DOHH2 (cell line): ENCODE measurements around the gene AGAP3.

Experiments used
- H3F3A ChIP-seq: fragments of 200-600 bp; sonication (generic), shearing (Covaris generic); 2 replicates; pipeline ENCODE4 v1.6.0; 2016; ENCODE audit warnings: antibody characterized with exemption, mild to moderate bottlenecking; ENCODE audit not compliant: control insufficient read depth, insufficient read depth
- H3K27ac ChIP-seq: fragments of 200-600 bp; sonication (generic); 2 replicates; pipeline ENCODE4 v1.5.1; 2014; ENCODE audit warnings: low read depth, mild to moderate bottlenecking, low read length, moderate library complexity
- H3K27me3 ChIP-seq: fragments of 200-600 bp; sonication (generic); 2 replicates; pipeline ENCODE4 v1.6.1; 2014; ENCODE audit warnings: mild to moderate bottlenecking, low read length, mixed read lengths; ENCODE audit not compliant: control insufficient read depth
- H3K36me3 ChIP-seq: fragments of 200-600 bp; sonication (generic); 2 replicates; pipeline ENCODE4 v1.6.1; 2014; ENCODE audit warnings: mild to moderate bottlenecking, low read length, moderate library complexity, mixed read lengths; ENCODE audit not compliant: control insufficient read depth
- H3K4me1 ChIP-seq: fragments of 200-600 bp; sonication (generic); 2 replicates; pipeline ENCODE4 v1.6.1; 2014; ENCODE audit warnings: mild to moderate bottlenecking, low read length, mixed read lengths; ENCODE audit not compliant: control insufficient read depth
- H3K4me2 ChIP-seq: fragments of 200-600 bp; sonication (generic); 2 replicates; pipeline ENCODE4 v1.6.0; 2014; ENCODE audit warnings: mild to moderate bottlenecking, low read length, moderate library complexity
- H3K4me3 ChIP-seq: fragments of 200-600 bp; sonication (generic); 2 replicates; pipeline ENCODE4 v1.5.1; 2014; ENCODE audit warnings: mild to moderate bottlenecking, low read length, mixed read lengths
- H3K79me2 ChIP-seq: fragments of 200-600 bp; sonication (generic); 2 replicates; pipeline ENCODE4 v1.6.1; 2014; ENCODE audit warnings: mild to moderate bottlenecking, low read length, mixed read lengths; ENCODE audit not compliant: control insufficient read depth
- H3K9me2 ChIP-seq: fragments of 200-600 bp; sonication (generic); replicated peaks from 2 replicates; pipeline ENCODE4 v1.6.1; 2014; ENCODE audit warnings: mild to moderate bottlenecking, low read length, mixed read lengths; ENCODE audit not compliant: control insufficient read depth
- H3K9me3 ChIP-seq: fragments of 200-600 bp; sonication (generic); 2 replicates; pipeline ENCODE4 v1.6.1; 2014; ENCODE audit warnings: antibody characterized with exemption, low read length, mixed read lengths; ENCODE audit not compliant: control insufficient read depth, insufficient read depth
- H4K20me1 ChIP-seq: fragments of 200-600 bp; sonication (generic); 2 replicates; pipeline ENCODE4 v1.6.0; 2014; ENCODE audit warnings: low read depth, mild to moderate bottlenecking, antibody characterized with exemption, low read length, moderate library complexity; ENCODE audit not compliant: control insufficient read depth, insufficient read depth
- CTCF ChIP-seq: fragments of 200-600 bp; sonication (generic); IDR thresholded peaks from one replicate; pipeline ENCODE4 v1.5.1; 2014; ENCODE audit warnings: antibody characterized with exemption, mild to moderate bottlenecking, low read depth, low read length; ENCODE audit not compliant: poor library complexity, severe bottlenecking
- EZH2phosphoT487 ChIP-seq: fragments of 200-600 bp; sonication (generic); IDR thresholded peaks from 2 replicates; pipeline ENCODE4 v1.6.1; 2017; ENCODE audit warnings: borderline replicate concordance, mild to moderate bottlenecking, antibody characterized with exemption, low read length, moderate library complexity, mixed read lengths

AGAP3 gene

GRCh38 chr7:151063212-151063561, 23.1 kb upstream of the AGAP3 start:
- no peak overlapping the region for H3K4me2 ChIP-seq
- H3K27me3 ChIP-seq, result no peaks in the 10 kb centered on the region
- no peaks in the 10 kb centered on the region for H3K9me3 ChIP-seq
- peaks cover 22% of the 10 kb centered on the region for H3K4me1 ChIP-seq
- H3K36me3 ChIP-seq, result peaks cover 61% of the 10 kb centered on the region
- TF ChIP-seq EZH2phosphoT487, result no peak
- no peak for TF ChIP-seq CTCF
- no peak overlapping the region for H3K27ac ChIP-seq
- H3F3A ChIP-seq, result peaks cover 7% of the 10 kb centered on the region
- no peak overlapping the region for H3K4me3 ChIP-seq
- peaks cover 30% of the 10 kb centered on the region for H3K79me2 ChIP-seq
- H4K20me1 ChIP-seq, result peaks cover 7% of the 10 kb centered on the region; the same call in 1 of the 2 replicates
- no peaks in the 10 kb centered on the region for H3K9me2 ChIP-seq

GRCh38 chr7:151064454-151064853, 21.8 kb upstream of the AGAP3 start:
- no peak overlapping the region for H3K4me3 ChIP-seq
- H4K20me1 ChIP-seq, result peaks cover 7% of the 10 kb centered on the region; the same call in 1 of the 2 replicates
- peaks cover 12% of the 10 kb centered on the region for H3K4me1 ChIP-seq
- peaks cover 30% of the 10 kb centered on the region for H3K79me2 ChIP-seq
- H3K9me3 ChIP-seq, result no peaks in the 10 kb centered on the region
- H3K27me3 ChIP-seq, result no peaks in the 10 kb centered on the region
- no peak overlapping the region for H3K27ac ChIP-seq
- peaks cover 68% of the 10 kb centered on the region for H3K36me3 ChIP-seq
- no peak for TF ChIP-seq EZH2phosphoT487
- TF ChIP-seq CTCF, result no peak
- no peaks in the 10 kb centered on the region for H3F3A ChIP-seq
- H3K9me2 ChIP-seq, result no peaks in the 10 kb centered on the region
- H3K4me2 ChIP-seq, result no peak overlapping the region

- Histone ChIP-seq H3K4me2 (no peak overlapping the region), H3K4me3 (no peak overlapping the region), H3K9me2 (no peaks in the 10 kb centered on the region), H3K27ac (no peak overlapping the region), H3K79me2 (peaks cover 26% of the 10 kb centered on the region), H3K4me1 (peaks cover 12% of the 10 kb centered on the region), H3F3A (no peaks in the 10 kb centered on the region), H4K20me1 (peaks cover 7% of the 10 kb centered on the region; the same call in 1 of the 2 replicates), H3K27me3 (no peaks in the 10 kb centered on the region), H3K36me3 (peaks cover 73% of the 10 kb centered on the region), H3K9me3 (no peaks in the 10 kb centered on the region)
- no peak for TF ChIP-seq CTCF
- TF ChIP-seq EZH2phosphoT487, result no peak
Observed at GRCh38 chr7:151064993-151065392, 21.3 kb upstream of the AGAP3 start.
